GM19397 (cell line): ENCODE data around the gene C1orf141.
"Not testable (repeated sequence)": the region's sequence is repeated elsewhere in the genome, so short reads cannot be mapped to it uniquely, and the experiment has no call there.

ENCODE experiments used
- ATAC-seq: cut with Tn5 transposase; IDR thresholded peaks from one replicate; pipeline ENCODE4 v1.9.1; 2021; ENCODE audit warnings: mild to moderate bottlenecking, moderate library complexity; ENCODE audit not compliant: unreplicated experiment

The C1orf141 gene

GRCh38 chr1:67143966-67144365, 9.2 kb upstream of the C1orf141 start:
- no peak for ATAC-seq

GRCh38 chr1:67142931-67143330, 8.2 kb upstream of the C1orf141 start:
- ATAC-seq, result no peak

- ATAC-seq, result not testable (repeated sequence)
These were observed 7.1 kb upstream of the C1orf141 start for GRCh38 chr1:67141832-67142231.

- no peak for ATAC-seq
These were observed 5.7 kb upstream of the C1orf141 start for GRCh38 chr1:67140460-67140859.

GRCh38 chr1:67138813-67139499, 4.2 kb upstream of the C1orf141 start:
- ATAC-seq, result no peak

GRCh38 chr1:67137307-67137753, 2.6 kb upstream of the C1orf141 start:
- ATAC-seq, result no peak

- no peak for ATAC-seq
These were observed 584 bp upstream of the C1orf141 start for GRCh38 chr1:67135354-67135753.

- ATAC-seq, result no peak
These were observed 1.6 kb downstream of the C1orf141 start for GRCh38 chr1:67133177-67133576.

GRCh38 chr1:67130673-67131072, 4.1 kb downstream of the C1orf141 start:
- no peak for ATAC-seq

- no peak for ATAC-seq
These were observed 7.8 kb downstream of the C1orf141 start for GRCh38 chr1:67126974-67127373.

- ATAC-seq, result no peak
These were observed 8.5 kb downstream of the C1orf141 start for GRCh38 chr1:67126111-67126746.

GRCh38 chr1:67124455-67124854, 10.3 kb downstream of the C1orf141 start:
- ATAC-seq, result no peak

GRCh38 chr1:67120855-67121619, 13.7 kb downstream of the C1orf141 start:
- no peak for ATAC-seq

GRCh38 chr1:67118646-67119045, 16.1 kb downstream of the C1orf141 start:
- ATAC-seq, result no peak

GRCh38 chr1:67118191-67118590, 16.6 kb downstream of the C1orf141 start:
- no peak for ATAC-seq

- no peak for ATAC-seq
These were observed 20.6 kb downstream of the C1orf141 start for GRCh38 chr1:67114162-67114561.

- peak; percentile 37 for ATAC-seq
These were observed 24.4 kb downstream of the C1orf141 start for GRCh38 chr1:67110352-67110751.

- no peak for ATAC-seq
These were observed 29.3 kb downstream of the C1orf141 start for GRCh38 chr1:67105508-67105907.

- ATAC-seq, result no peak
These were observed 31.2 kb downstream of the C1orf141 start for GRCh38 chr1:67103548-67103947.

- no peak for ATAC-seq
These were observed 33.9 kb downstream of the C1orf141 start for GRCh38 chr1:67100833-67101232.

GRCh38 chr1:67097305-67097704, 37.5 kb downstream of the C1orf141 start:
- ATAC-seq, result no peak

GRCh38 chr1:67094191-67094590, 40.6 kb downstream of the C1orf141 start:
- ATAC-seq, result no peak
